COLO829 (cell line): ENCODE results near the gene HSPA4L.

Experiments
- DNase-seq: peaks from one replicate; pipeline ENCODE4 v3.0.0; 2012; ENCODE audit warnings: low spot score

The HSPA4L gene

GRCh38 chr4:127870281-127870680 lies 88.2 kb downstream of the HSPA4L start:
- DNase-seq, result no peak

- DNase-seq, result peak; percentile 82
These were observed 88.6 kb downstream of the HSPA4L start for GRCh38 chr4:127870688-127871087.

GRCh38 chr4:127875791-127876190 lies 93.7 kb downstream of the HSPA4L start:
- DNase-seq, result no peak

DNA sequence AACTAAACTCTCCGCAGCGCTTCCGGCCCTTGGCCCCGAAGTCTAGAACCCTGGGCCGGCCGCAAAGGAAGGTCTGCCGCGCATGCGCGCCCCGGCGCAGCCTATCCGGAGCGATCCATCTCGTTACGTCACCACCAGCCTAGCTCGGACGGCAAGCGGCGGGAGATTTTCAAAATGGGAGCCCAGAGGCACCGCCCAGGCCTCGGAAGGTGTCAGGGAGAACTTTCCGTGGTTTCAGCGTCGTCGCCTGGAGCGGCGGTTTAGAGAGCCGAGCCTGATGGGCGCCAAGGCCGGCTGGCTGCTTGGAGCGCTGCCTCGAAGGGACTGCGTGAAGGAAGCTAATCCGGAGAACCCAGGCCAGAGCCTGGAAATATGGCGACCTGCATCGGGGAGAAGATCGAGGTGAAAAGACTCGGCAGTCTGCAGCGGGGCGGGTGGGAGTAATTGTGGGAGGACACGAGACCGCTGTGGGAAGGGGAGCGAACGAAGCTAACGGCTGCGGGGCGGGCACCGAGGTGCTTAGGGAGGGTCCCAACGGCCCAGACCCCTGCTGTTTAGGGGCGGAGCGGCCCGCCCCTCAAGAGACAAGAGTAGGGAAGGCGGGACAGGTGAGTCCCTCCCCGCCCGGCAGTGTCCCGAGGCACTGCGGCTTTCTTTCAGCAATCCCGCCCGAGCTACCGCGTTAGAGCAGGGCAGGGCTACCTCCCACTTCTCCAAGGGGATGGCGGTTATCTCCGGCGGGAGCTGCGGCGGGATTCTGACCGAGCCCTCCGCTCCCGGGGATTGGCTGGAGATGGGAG lies 98.8 kb downstream of the HSPA4L start, which contains the start of gene PLK4:
Gene PLK4, plus strand, starts transcription at position 131 of the 800 bp plus-strand sequence. Its CDS starts 242 bp downstream, at position 373.
- DNase-seq, result peak; percentile 98

- no peak for DNase-seq
These were observed 99.4 kb downstream of the HSPA4L start for GRCh38 chr4:127881563-127881864.

GRCh38 chr4:127888559-127888958 lies 106.4 kb downstream of the HSPA4L start:
- no peak for DNase-seq

DNA sequence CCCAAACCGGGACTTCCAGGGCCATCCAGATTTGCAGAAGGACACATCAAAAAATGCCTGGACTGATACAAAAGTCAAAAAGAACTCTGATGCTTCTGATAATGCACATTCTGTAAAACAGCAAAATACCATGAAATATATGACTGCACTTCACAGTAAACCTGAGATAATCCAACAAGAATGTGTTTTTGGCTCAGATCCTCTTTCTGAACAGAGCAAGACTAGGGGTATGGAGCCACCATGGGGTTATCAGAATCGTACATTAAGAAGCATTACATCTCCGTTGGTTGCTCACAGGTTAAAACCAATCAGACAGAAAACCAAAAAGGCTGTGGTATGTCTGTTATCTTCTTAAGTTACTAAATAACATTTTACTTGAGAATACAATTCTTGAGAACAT lies 107.8 kb downstream of the HSPA4L start:
- DNase-seq, result no peak
